Activated T-helper 1 cell treated with anti-CD3 and anti-CD28 coated beads, Interleukin-12 subunit alpha, Interleukin-12 subunit beta, Interleukin-2, Interleukin-4 antibody, amounts not matched to agents 30 ng/mL and 10 ng/mL and 1 ng/mL, durations not matched to agents 14 hours and 24 hours and 36 hours (primary cell): ENCODE data around the gene CALR3. TPM values are rescaled to one million over a fixed set of nuclear protein-coding genes. Genes with fewer than 3 reads are reported as not detected.
A peak's percentile ranks its signal among the peaks of the same experiment; 100 is the strongest.
"Not testable (repeated sequence)": the region's sequence is repeated elsewhere in the genome, so short reads cannot be mapped to it uniquely, and the experiment has no call there.

Experiments
- DNase-seq: peaks from one replicate; pipeline ENCODE4 v3.0.0; 2021; ENCODE audit warnings: low spot score
- H3K27ac Mint-ChIP-seq: one replicate; pipeline ENCODE4 v1.8.0; 2021; ENCODE audit warnings: mild to moderate bottlenecking, mixed read lengths
- H3K27me3 Mint-ChIP-seq: one replicate; pipeline ENCODE4 v1.8.0; 2022; ENCODE audit warnings: mild to moderate bottlenecking, moderate library complexity, mixed read lengths; ENCODE audit not compliant: insufficient read depth
- H3K36me3 Mint-ChIP-seq: one replicate; pipeline ENCODE4 v1.8.0; 2021; ENCODE audit warnings: low read depth, mixed read lengths
- H3K4me1 Mint-ChIP-seq: one replicate; pipeline ENCODE4 v1.8.0; 2021; ENCODE audit warnings: low read depth, mixed read lengths
- H3K4me3 Mint-ChIP-seq: one replicate; pipeline ENCODE4 v1.8.0; 2021; ENCODE audit warnings: mild to moderate bottlenecking, moderate library complexity, mixed read lengths
- H3K9me3 Mint-ChIP-seq: one replicate; pipeline ENCODE4 v1.8.0; 2021; ENCODE audit warnings: mixed read lengths
- intact Hi-C: fragments of 100-400 bp; cut with micrococcal nuclease; formaldehyde crosslinking; loops from one replicate; pipeline ENCODE4 v1.15.1; 2024
- total RNA-seq: library from RNA; stranded (reverse); gene quantifications from 2 replicates; pipeline ENCODE4 v1.2.3, GENCODE V29; 2022

The CALR3 gene
- total RNA-seq, 1 donor from 2014 or later, result not detected

- Mint-ChIP-seq H3K36me3 (peaks cover 2% of the 10 kb centered on the region), H3K4me1 (no peaks in the 10 kb centered on the region), H3K27ac (no peak overlapping the region), H3K4me3 (no peak overlapping the region), H3K9me3 (no peaks in the 10 kb centered on the region), H3K27me3 (no peaks in the 10 kb centered on the region)
- intact Hi-C loops, result no loop called here
- no peak for DNase-seq
Measured at GRCh38 chr19:16504271-16504670, 8.3 kb upstream of the CALR3 start.

GRCh38 chr19:16497837-16498236 lies 1.9 kb upstream of the CALR3 start:
- H3K36me3 Mint-ChIP-seq, result peaks cover 3% of the 10 kb centered on the region
- no peaks in the 10 kb centered on the region for H3K27me3 Mint-ChIP-seq
- no peak for DNase-seq
- H3K9me3 Mint-ChIP-seq, result no peaks in the 10 kb centered on the region
- peak overlapping the region; percentile 68 for H3K4me3 Mint-ChIP-seq
- peaks cover 9% of the 10 kb centered on the region for H3K4me1 Mint-ChIP-seq
- intact Hi-C loops, result no loop called here
- no peak overlapping the region for H3K27ac Mint-ChIP-seq

- no peaks in the 10 kb centered on the region for H3K9me3 Mint-ChIP-seq
- H3K36me3 Mint-ChIP-seq, result peaks cover 3% of the 10 kb centered on the region
- intact Hi-C loops, result no loop called here
- peaks cover 9% of the 10 kb centered on the region for H3K4me1 Mint-ChIP-seq
- H3K27me3 Mint-ChIP-seq, result no peaks in the 10 kb centered on the region
- H3K4me3 Mint-ChIP-seq, result peak overlapping the region; percentile 68
- H3K27ac Mint-ChIP-seq, result no peak overlapping the region
- no peak for DNase-seq
Measured at GRCh38 chr19:16497042-16497441, 1.1 kb upstream of the CALR3 start.

- Mint-ChIP-seq H3K4me3 (peak overlapping the region; percentile 93), H3K4me1 (peaks cover 9% of the 10 kb centered on the region), H3K27me3 (no peaks in the 10 kb centered on the region), H3K36me3 (peaks cover 3% of the 10 kb centered on the region), H3K9me3 (no peaks in the 10 kb centered on the region), H3K27ac (peak overlapping the region; percentile 87)
- no peak for DNase-seq
- intact Hi-C loops, result loop anchor here (1.0 kb wide), 8 partner anchors 24 to 813 kb away; partner anchors contain the start of genes CHERP, DDA1, MED26 and OCEL1
Measured at GRCh38 chr19:16496613-16496983, 631 bp upstream of the CALR3 start.

- H3K27me3 Mint-ChIP-seq, H3K4me3 Mint-ChIP-seq, H3K4me1 Mint-ChIP-seq, DNase-seq, H3K9me3 Mint-ChIP-seq, intact Hi-C loops, H3K36me3 Mint-ChIP-seq, H3K27ac Mint-ChIP-seq: not testable (repeated sequence)
Measured at GRCh38 chr19:16486476-16486875, 9.5 kb downstream of the CALR3 start.

DNA sequence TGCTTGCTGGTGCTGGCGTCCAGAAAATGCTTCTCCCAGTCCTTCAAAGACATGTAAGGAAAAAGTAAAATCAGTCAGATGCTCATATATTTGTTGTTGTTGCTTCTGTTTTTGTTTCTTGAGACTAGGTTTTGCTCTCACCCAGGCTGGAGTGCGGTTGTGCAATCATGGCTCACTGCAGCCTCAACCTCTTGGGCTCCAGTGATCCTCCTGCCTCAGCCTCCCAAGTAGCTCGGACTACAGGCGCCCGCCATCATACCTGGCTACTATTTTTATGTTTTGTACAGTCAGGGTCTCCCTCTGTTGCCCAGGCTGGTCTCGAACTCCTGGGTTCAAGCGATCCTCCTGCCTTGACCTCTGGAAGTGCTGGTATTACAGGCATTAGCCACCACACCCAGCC lies 13.2 kb downstream of the CALR3 start:
- Mint-ChIP-seq H3K4me1 (no peaks in the 10 kb centered on the region), H3K27ac (no peak overlapping the region), H3K4me3 (no peak overlapping the region), H3K36me3 (no peaks in the 10 kb centered on the region), H3K27me3 (peaks cover 2% of the 10 kb centered on the region), H3K9me3 (no peaks in the 10 kb centered on the region)
- DNase-seq, result no peak
- intact Hi-C loops, result no loop called here

- H3K27me3 Mint-ChIP-seq, result no peaks in the 10 kb centered on the region
- no peaks in the 10 kb centered on the region for H3K4me1 Mint-ChIP-seq
- peaks cover 2% of the 10 kb centered on the region for H3K36me3 Mint-ChIP-seq
- no peaks in the 10 kb centered on the region for H3K9me3 Mint-ChIP-seq
- DNase-seq, result no peak
- no peak overlapping the region for H3K27ac Mint-ChIP-seq
- no peak overlapping the region for H3K4me3 Mint-ChIP-seq
- intact Hi-C loops, result loop anchor here (10.0 kb wide), 1 partner anchor 1013 kb away; the partner anchor contains the start of gene RASAL3
Measured at GRCh38 chr19:16477311-16477710, 18.7 kb downstream of the CALR3 start.

- intact Hi-C loops, result loop anchor here (10.0 kb wide), 1 partner anchor 1012 kb away; the partner anchor contains the start of gene RASAL3
- H3K4me3 Mint-ChIP-seq, result no peak overlapping the region
Measured at GRCh38 chr19:16476401-16476800, 19.6 kb downstream of the CALR3 start.

DNA sequence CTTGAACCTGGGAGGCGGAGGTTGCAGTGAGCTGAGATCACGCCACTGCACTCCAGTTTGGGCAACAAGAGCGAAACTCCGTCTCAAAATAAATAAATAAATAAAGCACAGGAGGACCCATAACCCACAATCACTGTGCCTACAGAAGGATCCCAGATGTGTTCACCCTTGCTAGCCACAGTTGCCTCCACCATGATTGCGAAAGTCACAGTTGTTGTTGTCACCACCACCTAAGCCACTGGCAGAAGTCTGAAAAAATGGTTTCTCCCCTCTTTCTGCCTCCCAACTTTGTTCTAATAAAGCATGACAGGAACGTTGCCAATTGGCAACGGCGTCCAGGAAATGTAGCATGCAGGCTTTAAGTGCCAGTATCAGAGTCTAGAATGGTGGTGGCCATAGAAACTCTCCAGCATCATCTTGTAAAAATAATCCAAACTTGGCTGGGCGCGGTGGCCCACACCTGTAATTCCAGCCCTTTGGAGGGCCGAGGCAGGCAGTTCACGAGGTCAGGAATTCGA lies 22.0 kb downstream of the CALR3 start:
- peak overlapping the region; percentile 17 for H3K4me3 Mint-ChIP-seq
- intact Hi-C loops, result loop anchor here (5.0 to 10.0 kb wide), 2 partner anchors 98 to 1009 kb away; partner anchors contain the start of genes RASAL3 and SLC35E1
- H3K27me3 Mint-ChIP-seq, result no peaks in the 10 kb centered on the region
- H3K9me3 Mint-ChIP-seq, result no peaks in the 10 kb centered on the region
- no peak overlapping the region for H3K27ac Mint-ChIP-seq
- peaks cover 4% of the 10 kb centered on the region for H3K36me3 Mint-ChIP-seq
- no peak for DNase-seq
- peaks cover 15% of the 10 kb centered on the region for H3K4me1 Mint-ChIP-seq

More at GRCh38 chr19:16476401-16476800, 19.6 kb downstream of the CALR3 start:
- Mint-ChIP-seq H3K27me3 (no peaks in the 10 kb centered on the region), H3K27ac (no peak overlapping the region), H3K4me1 (no peaks in the 10 kb centered on the region), H3K36me3 (peaks cover 2% of the 10 kb centered on the region), H3K9me3 (no peaks in the 10 kb centered on the region)
- DNase-seq, result no peak

DNA sequence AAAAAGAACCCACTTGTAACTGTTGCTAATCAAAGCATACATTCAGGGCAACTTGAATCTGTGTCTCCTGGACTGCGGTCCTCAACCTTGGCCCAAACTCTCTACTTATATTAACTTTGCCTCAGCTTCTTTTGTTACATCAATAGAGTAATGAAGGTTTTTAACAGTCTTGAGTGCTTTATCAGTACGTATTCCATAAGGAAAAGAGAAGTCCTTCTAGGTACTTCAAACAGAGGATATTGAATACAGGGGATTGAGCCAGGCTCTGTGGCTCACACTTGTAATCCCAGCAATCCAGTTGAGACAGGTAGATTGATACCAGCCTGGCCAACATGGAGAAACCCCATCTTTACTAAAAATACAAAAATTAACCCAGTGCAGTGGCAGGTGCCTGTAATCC lies 23.0 kb downstream of the CALR3 start:
- peak overlapping the region; percentile 33 for H3K4me3 Mint-ChIP-seq
- no peaks in the 10 kb centered on the region for H3K9me3 Mint-ChIP-seq
- peaks cover 4% of the 10 kb centered on the region for H3K36me3 Mint-ChIP-seq
- H3K27me3 Mint-ChIP-seq, result no peaks in the 10 kb centered on the region
- no peak overlapping the region for H3K27ac Mint-ChIP-seq
- no peak for DNase-seq
- intact Hi-C loops, result loop anchor here (1.0 to 10.0 kb wide), 7 partner anchors 23 to 1008 kb away; partner anchors contain the start of genes AP1M1, C19orf44, CALR3 and CHERP
- peaks cover 16% of the 10 kb centered on the region for H3K4me1 Mint-ChIP-seq

DNA sequence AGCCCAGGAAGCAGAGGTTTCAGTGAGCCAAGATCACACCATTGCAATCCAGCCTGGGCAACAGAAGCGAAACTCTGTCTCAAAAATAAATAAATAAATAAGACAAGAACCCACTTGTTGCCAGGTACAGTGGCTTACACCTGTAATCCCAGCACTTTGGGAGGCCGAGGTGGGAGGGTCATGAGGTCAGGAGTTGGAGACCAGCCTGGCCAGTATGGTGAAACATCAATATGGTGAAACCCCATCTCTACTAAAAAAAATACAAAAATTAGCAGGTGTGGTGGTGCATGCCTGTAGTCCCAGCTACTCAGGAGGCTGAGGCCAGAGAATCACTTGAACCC lies 23.4 kb downstream of the CALR3 start:
- intact Hi-C loops, result loop anchor here (1.0 to 10.0 kb wide), 7 partner anchors 24 to 1008 kb away; partner anchors contain the start of genes AP1M1, C19orf44, CALR3 and CHERP
- H3K4me1 Mint-ChIP-seq, result peaks cover 21% of the 10 kb centered on the region

GRCh38 chr19:16470911-16471811 lies 24.8 kb downstream of the CALR3 start:
- Mint-ChIP-seq H3K27me3 (no peaks in the 10 kb centered on the region), H3K27ac (peak overlapping the region; percentile 72), H3K9me3 (no peaks in the 10 kb centered on the region), H3K36me3 (peaks cover 6% of the 10 kb centered on the region), H3K4me3 (peak overlapping the region; percentile 90), H3K4me1 (peaks cover 28% of the 10 kb centered on the region)
- intact Hi-C loops, result loop anchor here (2.0 to 10.0 kb wide), 3 partner anchors 101 to 1346 kb away; partner anchors contain the start of genes RASAL3 and SLC35E1
- DNase-seq, result peak; percentile 22

More for the DNA sequence above, 23.4 kb downstream of the CALR3 start:
- H3K9me3 Mint-ChIP-seq, H3K36me3 Mint-ChIP-seq, DNase-seq, H3K27me3 Mint-ChIP-seq, H3K27ac Mint-ChIP-seq: not testable (repeated sequence)
- peak overlapping the region; percentile 80 for H3K4me3 Mint-ChIP-seq

- Mint-ChIP-seq H3K9me3 (no peaks in the 10 kb centered on the region), H3K36me3 (peaks cover 6% of the 10 kb centered on the region), H3K4me3 (peak overlapping the region; percentile 90), H3K27ac (peak overlapping the region; percentile 72), H3K27me3 (no peaks in the 10 kb centered on the region), H3K4me1 (peaks cover 30% of the 10 kb centered on the region)
- intact Hi-C loops, result loop anchor here (2.0 to 10.0 kb wide), 3 partner anchors 102 to 1346 kb away; partner anchors contain the start of genes RASAL3 and SLC35E1
- DNase-seq, result no peak
Measured at GRCh38 chr19:16470541-16470910, 25.4 kb downstream of the CALR3 start.
